GM12878 (cell line): ENCODE measurements around the gene ANKRD42. TPM values are rescaled to one million over a fixed set of nuclear protein-coding genes. Genes with fewer than 3 reads are reported as not detected.

Experiments used
- ATAC-seq: fragments of 200-7000 bp; cut with Tn5 transposase; 3 replicates; pipeline ENCODE4 v1.9.1; 2020; ENCODE audit warnings: mild to moderate bottlenecking, moderate library complexity
- BruUV-seq: library from RNA; stranded (reverse); fragments of 400-500 nt; replicated peaks from 2 replicates; lab custom pipeline; 2021; lab: Mats Ljungman, UMichigan
- CTCF ChIA-PET: fragments of 300-600 bp; sonication (Branson Sonifier 250); formaldehyde crosslinking; extraction: SDS; loops from one replicate; lab custom pipeline; 2021; ENCODE audit warnings: inconsistent platforms; lab: Yijun Ruan, JAX
- POLR2A ChIA-PET: fragments of 350-600 bp; formaldehyde crosslinking; extraction: SDS; loops from one replicate; lab custom pipeline; 2021; ENCODE audit warnings: inconsistent platforms; lab: Charles Lee
- RAD21 ChIA-PET: fragments of 300-600 bp; sonication (Branson Sonifier 250); formaldehyde crosslinking; loops from one replicate; lab custom pipeline; 2023; ENCODE audit warnings: antibody characterized with exemption; ENCODE audit not compliant: unreplicated experiment; lab: Charles Lee
- SMC1A ChIA-PET: fragments of 300-600 bp; sonication (Branson Sonifier 250); formaldehyde crosslinking; loops from one replicate; lab custom pipeline; 2023; ENCODE audit not compliant: unreplicated experiment, uncharacterized antibody; lab: Charles Lee
- DNase-seq: peaks from one replicate; pipeline ENCODE4 v3.0.0-alpha.2; 2011; ENCODE audit warnings: low read depth, low spot score
- FAIRE-seq: peaks from 3 replicates; lab custom pipeline; 2011; peaks lifted over from hg19 to GRCh38; lab: Jason Lieb, UNC
- H2AFZ ChIP-seq: 2 replicates; pipeline ENCODE4 v1.6.0; 2011; ENCODE audit warnings: low read depth, low read length, control low read depth; ENCODE audit not compliant: control insufficient read depth
- H3K27ac ChIP-seq: 2 replicates; pipeline ENCODE4 v1.5.1; 2011; ENCODE audit warnings: control low read depth; ENCODE audit not compliant: control insufficient read depth, insufficient read depth
- H3K27me3 ChIP-seq, 2 experiments: replicated peaks in 1 of 2; 2 replicates each; pipeline versions ENCODE4 v1.6.0 to v1.6.1; 2011; ENCODE audit warnings: low read length in 1 of 2; ENCODE audit not compliant: control insufficient read depth in 2 of 2, insufficient read depth in 2 of 2
- H3K36me3 ChIP-seq, 2 experiments: 2 replicates each; pipeline ENCODE4 v1.5.1; 2011; ENCODE audit warnings: low read length in 1 of 2; ENCODE audit not compliant: control insufficient read depth in 2 of 2, insufficient read depth in 2 of 2
- H3K4me1 ChIP-seq: 2 replicates; pipeline ENCODE4 v1.6.1; 2011; ENCODE audit warnings: mild to moderate bottlenecking, low read length, moderate library complexity, mixed read lengths; ENCODE audit not compliant: control insufficient read depth, insufficient read depth
- H3K4me2 ChIP-seq: 2 replicates; pipeline ENCODE4 v1.6.0; 2011; ENCODE audit warnings: control low read depth; ENCODE audit not compliant: control insufficient read depth, insufficient read depth
- H3K4me3 ChIP-seq: fragments of 200-600 bp; sonication (generic); 2 replicates; pipeline ENCODE4 v1.5.1; 2016
- H3K79me2 ChIP-seq: 2 replicates; pipeline ENCODE4 v1.6.0; 2011; ENCODE audit warnings: low read length; ENCODE audit not compliant: control insufficient read depth, insufficient read depth
- H3K9ac ChIP-seq: 2 replicates; pipeline ENCODE4 v1.8.0; 2011; ENCODE audit warnings: low read length, control low read depth, mixed read lengths; ENCODE audit not compliant: control insufficient read depth, insufficient read depth
- H3K9me3 ChIP-seq: replicated peaks from 3 replicates; pipeline ENCODE4 v1.5.1; 2011; ENCODE audit warnings: mild to moderate bottlenecking, low read length; ENCODE audit not compliant: control insufficient read depth, insufficient read depth
- H4K20me1 ChIP-seq: 2 replicates; pipeline ENCODE4 v1.6.0; 2011; ENCODE audit not compliant: control insufficient read depth, insufficient read depth
- CEBPB ChIP-seq, 2 experiments: fragments of 150-350 bp in 1 of 2; IDR thresholded peaks; 2 replicates each; pipeline ENCODE4 v1.6.1; 2012 to 2014; ENCODE audit warnings: low read depth in 2 of 2, low read length in 2 of 2, borderline replicate concordance in 1 of 2, inconsistent platforms in 1 of 2
- FOS ChIP-seq: IDR thresholded peaks from 3 replicates; pipeline ENCODE4 v1.6.1; 2011; ENCODE audit warnings: borderline replicate concordance; ENCODE audit not compliant: insufficient read length; ENCODE audit errors: extremely low read depth
- HDGF ChIP-seq: fragments of 450-650 bp; IDR thresholded peaks from 2 replicates; pipeline ENCODE4 v1.6.1; 2016; ENCODE audit warnings: antibody characterized with exemption
- IRF3 ChIP-seq: fragments of 450-650 bp; IDR thresholded peaks from 2 replicates; pipeline ENCODE4 v1.6.1; 2014; ENCODE audit warnings: mild to moderate bottlenecking
- MEF2A ChIP-seq: IDR thresholded peaks from 2 replicates; pipeline ENCODE4 v1.6.1; 2011; ENCODE audit warnings: low read depth, mild to moderate bottlenecking, low read length, moderate library complexity; ENCODE audit not compliant: insufficient read depth
- MEF2B ChIP-seq: fragments of 450-650 bp; IDR thresholded peaks from 2 replicates; pipeline ENCODE4 v1.6.1; 2018; ENCODE audit warnings: mild to moderate bottlenecking, moderate library complexity; ENCODE audit not compliant: partially characterized antibody, poor library complexity, severe bottlenecking
- MYB ChIP-seq: fragments of 150-350 bp; IDR thresholded peaks from 2 replicates; pipeline ENCODE4 v1.6.1; 2014; ENCODE audit warnings: mild to moderate bottlenecking, low read depth, low read length, borderline replicate concordance
- RAD21 ChIP-seq: IDR thresholded peaks from 2 replicates; pipeline ENCODE4 v1.6.1; 2011; ENCODE audit warnings: mild to moderate bottlenecking, low read depth, low read length, moderate library complexity; ENCODE audit not compliant: insufficient read depth
- RB1 ChIP-seq: fragments of 450-650 bp; formaldehyde crosslinking; IDR thresholded peaks from 2 replicates; pipeline ENCODE4 v1.6.1; 2017; ENCODE audit warnings: mild to moderate bottlenecking, borderline replicate concordance
- RUNX3 ChIP-seq: IDR thresholded peaks from 2 replicates; pipeline ENCODE4 v1.6.1; 2012; ENCODE audit warnings: low read length, inconsistent platforms
- SIX5 ChIP-seq: IDR thresholded peaks from 2 replicates; pipeline ENCODE4 v1.6.1; 2011; ENCODE audit warnings: mild to moderate bottlenecking, low read depth, low read length, moderate library complexity; ENCODE audit not compliant: severe bottlenecking
- TBL1XR1 ChIP-seq: IDR thresholded peaks from 2 replicates; pipeline ENCODE4 v1.6.1; 2012; ENCODE audit warnings: low read depth, low read length, improper control_type of control experiment
- WGBS: methylation state at CpG from one replicate; pipeline ENCODE4 v1.1.6; 2016; ENCODE audit warnings: low lambda C conversion rate; ENCODE audit not compliant: insufficient replicate concordance, insufficient coverage; ENCODE audit errors: missing lambda C conversion rate; 5-methylcytosine and 5-hydroxymethylcytosine counted together
- in situ Hi-C: fragments of 300-500 bp; cut with MboI; formaldehyde crosslinking; loops from 9 replicates; pipeline ENCODE4 v1.14.3; 2018; ENCODE audit warnings: mixed read lengths
- intact Hi-C: fragments of 100-400 bp; cut with micrococcal nuclease; formaldehyde crosslinking; loops from one replicate; pipeline ENCODE4 v1.14.2; 2022; ENCODE audit not compliant: unreplicated experiment
- polyA plus RNA-seq, 11 experiments: library from polyadenylated mRNA; depleted of rRNA in 4 of 11; unstranded in 6 of 11; stranded (reverse) in 5 of 11; fragments of >200 nt; fragmentation: Nextera tagmentation in 4 of 11; fragmentation: Illumina TruSeq in 1 of 11; extraction: Ambion mirVana in 4 of 11; extraction: Trizol in 1 of 11; gene quantifications; 1 replicate in 1 of 11; 2 replicates in 10 of 11; pipeline versions ENCODE4 v1.2.1 to v1.2.3, GENCODE V29; 2011 to 2016; ENCODE audit warnings: inconsistent platforms in 2 of 11, missing spikeins in 2 of 11, low read depth in 1 of 11
- total RNA-seq, 4 experiments: library from RNA; depleted of rRNA in 3 of 4; stranded (reverse); fragments of >200 nt in 3 of 4; fragmentation: Illumina TruSeq in 1 of 4; extraction: Trizol in 1 of 4; gene quantifications; 2 replicates each; pipeline versions ENCODE4 v1.2.1 to v1.2.3, GENCODE V29; 2013 to 2021
- TF ChIP-seq, protein P1 (sequence below): fragments of 450-650 bp; IDR thresholded peaks from 2 replicates; pipeline ENCODE4 v1.6.1; 2017; ENCODE audit warnings: mild to moderate bottlenecking, moderate library complexity

Gene ANKRD42
- total and polyA plus RNA-seq, 10 of the 15 experiments (the other 5 are each of a cell fraction or from before 2014, with no cell fraction given), result 0.68 to 3.2 (median 2.0) TPM

- ATAC-seq (no peak), DNase-seq (no peak), FAIRE-seq (no peak)
- intact Hi-C loops (no loop called here), in situ Hi-C loops (no loop called here)
- no peaks in the 10 kb centered on the region for H3K4me1 ChIP-seq
- H3K79me2 ChIP-seq, result peaks cover 19% of the 10 kb centered on the region
- RAD21 ChIA-PET, result interaction anchor here (1.6 kb wide), 1 partner anchor 36 kb away, joined by 3 read pairs; no protein-coding TSS in a partner anchor
- peaks cover 0 to 3% of the 10 kb centered on the region in 2 experiments; a peak in 1 of 4 replicates for H3K36me3 ChIP-seq
- no peaks in the 10 kb centered on the region for H4K20me1 ChIP-seq
- no peak overlapping the region for H2AFZ ChIP-seq
- H3K4me3 ChIP-seq, result no peak overlapping the region
- no peak for TF ChIP-seq SIX5
- no peak for TF ChIP-seq FOS
- no peak for TF ChIP-seq MYB
- TF ChIP-seq RUNX3, result no peak
- TF ChIP-seq HDGF, result no peak
- TF ChIP-seq MEF2A, result no peak
- no peak for TF ChIP-seq TBL1XR1
- no peak for TF ChIP-seq RAD21
- TF ChIP-seq, protein P1, sequence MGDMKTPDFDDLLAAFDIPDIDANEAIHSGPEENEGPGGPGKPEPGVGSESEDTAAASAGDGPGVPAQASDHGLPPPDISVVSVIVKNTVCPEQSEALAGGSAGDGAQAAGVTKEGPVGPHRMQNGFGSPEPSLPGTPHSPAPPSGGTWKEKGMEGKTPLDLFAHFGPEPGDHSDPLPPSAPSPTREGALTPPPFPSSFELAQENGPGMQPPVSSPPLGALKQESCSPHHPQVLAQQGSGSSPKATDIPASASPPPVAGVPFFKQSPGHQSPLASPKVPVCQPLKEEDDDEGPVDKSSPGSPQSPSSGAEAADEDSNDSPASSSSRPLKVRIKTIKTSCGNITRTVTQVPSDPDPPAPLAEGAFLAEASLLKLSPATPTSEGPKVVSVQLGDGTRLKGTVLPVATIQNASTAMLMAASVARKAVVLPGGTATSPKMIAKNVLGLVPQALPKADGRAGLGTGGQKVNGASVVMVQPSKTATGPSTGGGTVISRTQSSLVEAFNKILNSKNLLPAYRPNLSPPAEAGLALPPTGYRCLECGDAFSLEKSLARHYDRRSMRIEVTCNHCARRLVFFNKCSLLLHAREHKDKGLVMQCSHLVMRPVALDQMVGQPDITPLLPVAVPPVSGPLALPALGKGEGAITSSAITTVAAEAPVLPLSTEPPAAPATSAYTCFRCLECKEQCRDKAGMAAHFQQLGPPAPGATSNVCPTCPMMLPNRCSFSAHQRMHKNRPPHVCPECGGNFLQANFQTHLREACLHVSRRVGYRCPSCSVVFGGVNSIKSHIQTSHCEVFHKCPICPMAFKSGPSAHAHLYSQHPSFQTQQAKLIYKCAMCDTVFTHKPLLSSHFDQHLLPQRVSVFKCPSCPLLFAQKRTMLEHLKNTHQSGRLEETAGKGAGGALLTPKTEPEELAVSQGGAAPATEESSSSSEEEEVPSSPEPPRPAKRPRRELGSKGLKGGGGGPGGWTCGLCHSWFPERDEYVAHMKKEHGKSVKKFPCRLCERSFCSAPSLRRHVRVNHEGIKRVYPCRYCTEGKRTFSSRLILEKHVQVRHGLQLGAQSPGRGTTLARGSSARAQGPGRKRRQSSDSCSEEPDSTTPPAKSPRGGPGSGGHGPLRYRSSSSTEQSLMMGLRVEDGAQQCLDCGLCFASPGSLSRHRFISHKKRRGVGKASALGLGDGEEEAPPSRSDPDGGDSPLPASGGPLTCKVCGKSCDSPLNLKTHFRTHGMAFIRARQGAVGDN, result no peak
- TF ChIP-seq RB1, result no peak
- no peak for TF ChIP-seq IRF3
- TF ChIP-seq CEBPB (IDR thresholded peaks at IDR 0.05; ENCODE audit: borderline replicate concordance in 1 of 2, low read depth in 2 of 2, low read length in 2 of 2), result no peak
- no peak for TF ChIP-seq MEF2B
- CTCF ChIA-PET, result interaction anchor here (1.0 kb wide), 1 partner anchor 10 kb away, joined by 3 read pairs; no protein-coding TSS in a partner anchor
- BruUV-seq, result no TSS peak
- no peaks in the 10 kb centered on the region for H3K27me3 ChIP-seq
- H3K9me3 ChIP-seq, result no peaks in the 10 kb centered on the region
- H3K9ac ChIP-seq, result no peak overlapping the region
- no peak overlapping the region for H3K4me2 ChIP-seq
- no peak overlapping the region for H3K27ac ChIP-seq
- POLR2A ChIA-PET, result interaction anchor here (0.6 to 0.7 kb wide), 3 partner anchors 125 to 287 kb away, joined by 3 read pairs; no protein-coding TSS in a partner anchor
- 94% methylated on average over 8 of the region's 8 CpGs for WGBS
- SMC1A ChIA-PET, result no interaction called here
Observed at GRCh38 chr11:83195649-83196048, 2.1 kb downstream of the ANKRD42 start.
